Mucosa of descending colon (tissue), 3 donors: ENCODE measurements around the gene RENBP. TPM values are rescaled to one million over a fixed set of nuclear protein-coding genes. Genes with fewer than 3 reads are reported as not detected.

Source experiments
- ATAC-seq: fragments of 200-7000 bp; cut with Tn5 transposase; one replicate; pipeline ENCODE4 v1.9.1; 2020; ENCODE audit warnings: mild to moderate bottlenecking, moderate library complexity
- DNase-seq, 3 donors: peaks; one replicate each; pipeline ENCODE4 v3.0.0-alpha.2; 2020
- H3K36me3 ChIP-seq: fragments of 200-600 bp; one replicate; pipeline ENCODE4 v1.8.0; 2021; ENCODE audit warnings: low read depth, mild to moderate bottlenecking
- H3K4me1 ChIP-seq: fragments of 200-600 bp; one replicate; pipeline ENCODE4 v1.8.0; 2021; ENCODE audit warnings: low read depth, mild to moderate bottlenecking
- H3K4me3 ChIP-seq: fragments of 200-600 bp; one replicate; pipeline ENCODE4 v1.8.0; 2021; ENCODE audit warnings: mild to moderate bottlenecking
- H3K9me3 ChIP-seq: fragments of 200-600 bp; one replicate; pipeline ENCODE4 v1.8.0; 2021; ENCODE audit warnings: mild to moderate bottlenecking
- CTCF ChIP-seq: fragments of 200-600 bp; IDR thresholded peaks from one replicate; pipeline ENCODE4 v1.8.0; 2022; ENCODE audit warnings: antibody characterized with exemption, mild to moderate bottlenecking
- intact Hi-C, 2 donors: fragments of 100-400 bp; cut with DNase I in 1 of 2; cut with micrococcal nuclease in 1 of 2; formaldehyde crosslinking; loops; one replicate each; pipeline versions ENCODE4 v1.11.0 to v1.11.1; 2022; cut with DNase I, micrococcal nuclease
- total RNA-seq, 3 donors: library from RNA; stranded (reverse); fragmentation: NEBNext Ultra II Directional in 2 of 3; extraction: Animal tissue kit (Norgen Biotek cat#: 25700) in 2 of 3; gene quantifications; one replicate each; pipeline versions ENCODE4 v1.2.1 to v1.2.4, GENCODE V29; 2021 to 2023
- donor health status: DM: no; HTN: no; CAD: no; lungs with moderate emphysema.
- donor health status: DM: no; HTN: no; CAD: no.
- donor health status: DM: no; HTN: yes; CAD: no.

The RENBP gene
- total RNA-seq, 3 donors from 2014 or later = 3.5 to 21.2 (median 10.2) TPM

DNA sequence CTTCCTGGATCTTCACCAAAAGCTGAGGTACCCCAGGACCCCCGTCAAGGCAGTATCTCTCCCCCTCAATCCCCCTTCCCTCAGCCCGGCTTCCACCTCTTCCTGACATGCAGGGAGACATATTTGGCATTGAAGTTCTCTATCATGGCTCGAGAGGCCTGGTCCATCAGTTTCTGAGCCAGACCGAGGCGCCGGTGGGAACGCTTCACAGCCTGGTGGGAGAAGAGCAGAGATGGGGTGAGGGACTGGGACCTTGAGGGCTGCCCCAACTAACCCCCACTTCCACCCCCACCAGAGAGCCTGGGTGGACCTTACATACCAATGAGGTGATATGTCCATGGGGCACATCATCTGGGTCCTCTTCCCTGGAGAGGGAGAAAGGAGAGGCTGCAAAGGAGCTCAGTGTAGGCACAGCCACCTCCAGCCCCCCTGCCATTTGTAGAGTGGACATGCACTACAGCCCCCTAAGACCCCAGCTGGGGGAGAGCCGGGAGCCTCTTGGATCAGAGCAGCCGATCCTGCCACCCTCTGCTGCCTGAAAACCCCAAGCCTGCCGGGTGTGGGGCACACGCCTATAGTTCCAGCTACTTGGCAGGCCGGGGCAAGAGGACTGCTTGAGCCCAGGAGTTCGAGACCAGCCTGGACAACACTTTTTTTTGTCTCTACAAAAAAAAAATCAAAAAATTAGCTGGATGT lies 12.1 kb downstream of the RENBP start:
- no peak for DNase-seq
- intact Hi-C loops = no loop called here
- Histone ChIP-seq H3K4me1 (peaks cover 10% of the 10 kb centered on the region), H3K9me3 (no peaks in the 10 kb centered on the region), H3K36me3 (no peaks in the 10 kb centered on the region), H3K4me3 (no peak overlapping the region)
- no peak for TF ChIP-seq CTCF
- ATAC-seq = no peak

DNA sequence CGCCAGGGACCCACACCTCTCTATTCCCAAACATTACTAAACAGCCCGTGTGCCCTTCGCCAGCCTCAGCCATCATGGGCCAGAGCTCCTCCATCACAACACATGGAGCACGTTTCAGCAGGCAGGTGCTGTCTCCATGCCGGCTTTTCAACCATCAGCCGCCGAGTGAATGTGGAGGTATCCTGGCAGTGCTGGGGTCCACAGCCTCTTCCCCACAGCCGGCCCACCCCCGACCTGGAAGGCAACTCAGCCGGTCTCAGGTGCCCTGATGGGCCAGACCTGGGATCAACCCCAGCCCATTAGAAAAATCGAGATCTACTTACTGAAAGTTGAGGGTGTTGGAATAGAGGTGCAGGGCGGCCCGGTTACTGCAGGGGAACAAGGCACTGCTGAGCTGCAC lies 12.7 kb downstream of the RENBP start:
- no peak overlapping the region for H3K4me3 ChIP-seq
- DNase-seq (no peak), ATAC-seq (no peak)
- no peak for TF ChIP-seq CTCF
- intact Hi-C loops = no loop called here
- H3K36me3 ChIP-seq = no peaks in the 10 kb centered on the region
- H3K4me1 ChIP-seq = peaks cover 10% of the 10 kb centered on the region
- no peaks in the 10 kb centered on the region for H3K9me3 ChIP-seq

DNA sequence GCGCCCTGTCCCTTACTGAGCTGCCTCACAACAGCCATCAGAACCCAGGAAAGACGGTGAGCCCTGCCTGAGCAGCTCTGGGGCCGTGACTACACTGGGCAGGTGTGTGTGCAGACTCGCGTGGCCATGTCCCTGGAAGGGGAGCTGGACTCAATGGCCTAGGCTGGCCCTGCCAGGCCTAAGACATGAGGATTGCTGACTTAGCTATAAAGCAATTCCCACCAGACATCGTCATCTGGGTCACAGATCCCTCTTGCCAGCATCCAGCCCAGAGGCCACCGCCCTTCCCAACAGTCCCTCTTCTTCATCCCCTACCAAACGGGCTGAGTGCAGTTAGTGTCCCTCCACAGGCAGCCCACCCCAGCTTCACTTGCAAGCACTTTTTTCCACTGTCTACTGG lies 13.3 kb downstream of the RENBP start:
- H3K4me1 ChIP-seq = peaks cover 10% of the 10 kb centered on the region
- DNase-seq (no peak), ATAC-seq (no peak)
- no peaks in the 10 kb centered on the region for H3K36me3 ChIP-seq
- no peak overlapping the region for H3K4me3 ChIP-seq
- intact Hi-C loops = no loop called here
- TF ChIP-seq CTCF = no peak
- H3K9me3 ChIP-seq = no peaks in the 10 kb centered on the region

DNA sequence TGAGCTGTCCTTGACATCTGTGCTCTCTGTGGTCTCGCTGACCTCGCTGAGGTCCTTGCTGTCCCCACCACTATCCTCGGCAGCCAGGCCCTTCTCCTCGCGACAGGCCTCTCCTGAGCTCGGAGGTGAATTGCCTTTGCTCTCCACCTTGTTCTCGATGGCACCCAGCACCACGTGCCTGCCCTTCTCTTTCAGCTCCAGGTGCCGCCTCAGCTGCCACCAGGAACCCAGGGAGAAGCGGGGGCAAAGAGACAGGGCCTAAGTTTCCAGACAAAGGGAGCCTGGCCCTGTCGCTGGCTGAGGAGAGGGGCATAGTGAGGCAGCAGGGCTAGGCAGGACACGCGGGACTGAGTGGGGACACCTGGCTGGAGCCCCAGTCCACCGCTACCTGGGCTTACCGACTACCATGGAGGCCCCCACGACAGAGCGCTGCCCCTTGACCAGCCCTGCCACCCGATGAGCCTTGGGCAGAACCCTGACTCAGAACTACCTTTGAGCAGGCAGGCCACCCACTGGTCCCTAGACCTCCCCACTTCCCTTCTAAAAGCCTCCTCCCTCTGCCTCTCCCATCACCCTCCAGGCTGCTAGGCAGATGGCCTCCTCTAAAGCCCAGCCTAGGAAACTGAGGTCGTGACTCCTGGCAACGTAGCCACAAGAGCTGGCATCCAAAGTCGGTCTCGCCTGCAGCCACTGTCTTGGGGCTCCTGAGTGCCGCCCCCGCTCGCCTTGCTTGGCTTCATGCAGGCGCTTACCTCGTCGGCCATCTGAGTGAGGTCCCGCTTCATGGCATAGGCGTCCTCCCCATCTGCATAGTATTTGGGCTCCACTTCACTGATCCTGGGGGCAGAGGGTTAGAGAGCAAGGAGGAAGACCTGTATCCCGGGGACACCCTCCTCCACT lies 14.2 kb downstream of the RENBP start:
- Histone ChIP-seq H3K9me3 (no peaks in the 10 kb centered on the region), H3K4me1 (peaks cover 10% of the 10 kb centered on the region), H3K4me3 (no peak overlapping the region), H3K36me3 (no peaks in the 10 kb centered on the region)
- no peak for TF ChIP-seq CTCF
- ATAC-seq = no peak
- intact Hi-C loops = no loop called here
- peak in 1 of 3 donors; percentile 51 for DNase-seq

DNA sequence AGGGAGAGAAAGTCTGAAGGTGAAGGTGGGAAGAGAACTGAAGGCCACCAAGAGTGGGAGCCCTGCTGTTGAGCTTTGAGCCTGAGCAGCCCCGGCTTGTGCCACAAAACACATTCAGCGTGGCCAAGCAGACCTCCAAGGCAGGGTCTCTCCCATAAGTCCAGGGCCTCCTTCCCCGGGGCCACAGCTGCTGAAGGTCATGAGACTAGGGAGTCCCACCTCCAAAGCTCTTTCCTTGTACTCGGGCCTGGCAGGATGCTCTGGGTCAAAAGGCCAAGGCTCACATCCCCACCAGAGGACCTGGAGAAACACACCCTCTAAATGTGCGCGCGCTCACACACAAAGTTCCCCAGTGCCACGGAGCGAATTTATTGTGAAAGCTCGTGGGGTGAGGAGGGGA lies 14.9 kb downstream of the RENBP start:
- no peak for TF ChIP-seq CTCF
- no peak for DNase-seq
- Histone ChIP-seq H3K9me3 (no peaks in the 10 kb centered on the region), H3K4me3 (no peak overlapping the region), H3K36me3 (no peaks in the 10 kb centered on the region), H3K4me1 (peaks cover 10% of the 10 kb centered on the region)
- ATAC-seq = no peak
- intact Hi-C loops = no loop called here
